Astrocyte of the cerebellum (primary cell): ENCODE measurements around the gene GALNTL6.

Source experiments
- DNase-seq: peaks from one replicate; pipeline ENCODE4 v3.0.0-alpha.2; 2011; ENCODE audit warnings: low read depth
- H3K4me3 ChIP-seq: 2 replicates; pipeline ENCODE4 v1.5.1; 2011; ENCODE audit warnings: mild to moderate bottlenecking, low read depth, low read length, moderate library complexity
- in situ Hi-C: cut with HindIII; loops from 2 replicates; pipeline ENCODE4 v1.10.0; 2017; ENCODE audit warnings: low sequenced_read_pairs
- TF ChIP-seq, protein P1 (sequence below): IDR thresholded peaks from 2 replicates; pipeline ENCODE4 v1.5.1; 2012; ENCODE audit warnings: low read length, low read depth, moderate library complexity, mild to moderate bottlenecking; ENCODE audit errors: missing control alignments

Gene GALNTL6

DNA sequence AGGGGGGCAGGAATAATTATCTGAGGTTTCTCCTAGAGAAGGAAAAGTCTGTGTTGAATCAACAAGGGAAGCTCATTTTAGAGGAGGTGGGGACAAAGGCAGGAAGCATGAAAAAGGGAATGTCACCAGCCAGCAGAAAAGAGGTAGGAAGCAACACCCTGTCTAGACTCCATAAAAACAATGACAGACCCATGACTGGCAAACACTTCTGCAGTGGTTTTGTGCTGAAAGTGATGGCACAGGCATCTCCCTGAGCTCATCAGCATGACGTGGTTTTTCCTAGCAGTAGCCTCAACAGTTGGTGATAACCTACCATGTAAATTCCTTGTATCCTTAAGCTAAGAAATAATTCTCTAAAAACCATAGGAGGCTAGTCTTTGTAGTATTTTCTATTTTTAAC lies 1244.7 kb downstream of the GALNTL6 start:
- TF ChIP-seq, protein P1, sequence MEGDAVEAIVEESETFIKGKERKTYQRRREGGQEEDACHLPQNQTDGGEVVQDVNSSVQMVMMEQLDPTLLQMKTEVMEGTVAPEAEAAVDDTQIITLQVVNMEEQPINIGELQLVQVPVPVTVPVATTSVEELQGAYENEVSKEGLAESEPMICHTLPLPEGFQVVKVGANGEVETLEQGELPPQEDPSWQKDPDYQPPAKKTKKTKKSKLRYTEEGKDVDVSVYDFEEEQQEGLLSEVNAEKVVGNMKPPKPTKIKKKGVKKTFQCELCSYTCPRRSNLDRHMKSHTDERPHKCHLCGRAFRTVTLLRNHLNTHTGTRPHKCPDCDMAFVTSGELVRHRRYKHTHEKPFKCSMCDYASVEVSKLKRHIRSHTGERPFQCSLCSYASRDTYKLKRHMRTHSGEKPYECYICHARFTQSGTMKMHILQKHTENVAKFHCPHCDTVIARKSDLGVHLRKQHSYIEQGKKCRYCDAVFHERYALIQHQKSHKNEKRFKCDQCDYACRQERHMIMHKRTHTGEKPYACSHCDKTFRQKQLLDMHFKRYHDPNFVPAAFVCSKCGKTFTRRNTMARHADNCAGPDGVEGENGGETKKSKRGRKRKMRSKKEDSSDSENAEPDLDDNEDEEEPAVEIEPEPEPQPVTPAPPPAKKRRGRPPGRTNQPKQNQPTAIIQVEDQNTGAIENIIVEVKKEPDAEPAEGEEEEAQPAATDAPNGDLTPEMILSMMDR = no peak
- in situ Hi-C loops = no loop called here
- no peak for DNase-seq

DNA sequence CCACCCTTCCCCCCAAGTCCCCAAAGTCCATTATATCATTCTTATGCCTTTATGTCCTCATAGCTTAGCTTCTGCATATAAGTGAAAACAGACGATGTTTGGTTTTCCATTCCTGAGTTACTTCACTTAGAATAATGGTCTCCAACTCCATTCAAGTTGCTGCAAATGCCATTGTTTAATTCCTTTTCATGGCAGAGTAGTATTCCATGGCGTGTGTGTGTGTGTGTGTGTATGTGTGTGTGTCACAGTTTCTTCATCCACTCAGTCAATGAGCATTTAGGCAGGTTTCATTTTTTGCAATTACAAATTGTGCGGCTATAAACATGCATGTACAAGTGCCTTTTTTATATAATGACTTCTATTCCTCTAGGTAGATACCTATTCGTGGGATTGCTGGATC lies 1248.0 kb downstream of the GALNTL6 start:
- in situ Hi-C loops = no loop called here
- DNase-seq = no peak
- TF ChIP-seq, protein P1 = no peak
- H3K4me3 ChIP-seq = no peak overlapping the region

More for the DNA sequence above, 1244.7 kb downstream of the GALNTL6 start:
- no peak overlapping the region for H3K4me3 ChIP-seq

DNA sequence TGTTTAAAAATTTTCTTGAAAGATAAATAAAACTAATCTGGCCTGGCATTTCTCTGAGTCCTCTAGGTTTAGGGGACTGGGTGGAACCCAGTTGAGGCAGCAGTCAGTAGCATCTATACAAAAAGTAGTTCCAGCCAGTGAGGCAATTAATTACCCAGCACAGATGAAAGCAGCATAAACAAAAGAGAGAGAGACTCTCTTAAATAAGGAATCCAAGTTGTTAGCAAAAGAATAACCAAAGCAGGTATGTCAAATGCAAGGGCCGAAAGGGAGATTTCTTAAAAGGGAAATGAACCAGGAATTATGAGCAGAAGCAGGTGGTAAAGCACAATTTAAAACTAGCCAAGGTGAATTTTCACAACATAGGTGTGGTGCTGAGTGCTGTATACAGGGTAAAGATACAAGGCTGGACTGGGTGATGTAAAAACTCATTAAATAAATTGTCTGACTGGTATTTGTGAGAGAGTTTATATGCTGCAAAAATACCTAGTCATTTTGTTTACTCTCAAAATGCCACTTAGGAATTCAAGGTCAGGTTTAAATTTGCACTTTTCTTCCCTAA lies 1260.8 kb downstream of the GALNTL6 start:
- in situ Hi-C loops = no loop called here
- TF ChIP-seq, protein P1 = no peak
- DNase-seq = no peak
- H3K4me3 ChIP-seq = no peak overlapping the region

DNA sequence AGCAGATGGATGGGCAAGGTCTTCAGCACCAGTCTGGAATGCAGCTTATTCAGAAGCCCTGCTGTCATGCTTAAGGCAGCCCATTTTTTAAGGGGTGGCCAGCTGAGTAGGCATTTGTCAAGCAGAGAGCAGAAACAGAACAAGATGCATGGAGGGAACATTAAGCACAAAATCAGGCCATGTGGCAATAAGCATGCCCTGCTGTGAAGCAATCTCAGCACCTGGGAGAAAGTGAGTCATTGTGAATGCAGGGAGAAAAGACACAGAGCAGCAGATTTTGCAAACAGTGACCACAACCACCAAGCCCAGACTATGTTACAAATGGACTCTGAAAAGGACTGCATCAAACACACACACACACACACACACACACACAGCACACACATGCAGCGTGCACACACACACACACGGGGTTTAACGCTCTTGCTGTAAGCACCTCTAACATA lies 1261.3 kb downstream of the GALNTL6 start:
- no peak overlapping the region for H3K4me3 ChIP-seq
- DNase-seq = peak; percentile 93
- TF ChIP-seq, protein P1 = no peak
- in situ Hi-C loops = no loop called here

DNA sequence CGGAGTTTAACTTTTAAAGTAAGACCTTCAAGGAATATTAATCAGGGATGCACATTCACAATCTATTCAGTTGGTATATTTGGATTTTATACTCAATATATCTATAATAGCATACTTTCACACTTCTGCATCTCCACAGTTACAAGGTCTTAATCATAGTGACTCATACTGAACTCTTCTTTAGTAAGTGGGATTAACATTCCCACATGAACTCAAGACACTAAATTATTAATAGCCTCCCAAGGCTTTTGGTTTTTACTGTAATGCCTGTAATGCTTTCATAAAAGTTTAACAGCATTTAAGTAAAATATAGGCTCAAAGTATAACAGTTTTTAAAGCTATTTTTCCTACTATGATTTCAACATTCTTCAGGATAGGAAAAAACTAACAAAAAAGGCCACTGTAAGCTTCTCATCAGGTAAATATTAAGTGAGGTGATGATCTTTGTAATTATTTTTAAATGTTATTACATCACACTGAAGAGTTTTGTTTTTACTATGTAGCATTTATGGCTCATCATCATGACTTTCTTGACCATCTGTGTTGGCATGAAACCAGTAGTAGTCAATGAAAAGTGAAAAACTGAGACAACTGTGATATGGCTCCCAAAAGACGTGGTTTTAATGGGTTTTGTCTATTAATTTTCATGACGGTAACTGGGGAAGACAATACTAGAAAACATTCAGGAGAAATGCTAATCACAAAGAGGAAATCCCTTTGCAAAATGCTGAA lies 1263.9 kb downstream of the GALNTL6 start:
- TF ChIP-seq, protein P1 = no peak
- no peak overlapping the region for H3K4me3 ChIP-seq
- in situ Hi-C loops = no loop called here
- peak; percentile 28 for DNase-seq

DNA sequence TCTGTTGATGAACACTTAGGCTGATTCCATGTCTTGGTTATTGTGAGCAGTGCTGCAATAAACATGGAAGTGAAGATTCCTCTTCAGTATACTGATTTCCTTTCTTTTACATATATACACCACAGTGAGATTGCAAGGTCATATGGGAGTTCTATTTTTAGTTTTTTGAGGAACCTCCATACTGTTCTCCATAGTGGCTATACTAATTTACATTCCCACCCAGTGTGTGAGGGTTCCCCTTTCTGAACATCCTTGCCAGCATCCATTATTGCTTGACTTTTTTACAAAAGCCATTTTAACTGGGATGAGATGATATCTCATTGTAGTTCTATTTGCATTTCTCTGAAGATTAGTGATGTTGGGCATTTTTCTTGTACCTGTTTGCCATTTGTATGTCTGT lies 1274.9 kb downstream of the GALNTL6 start:
- TF ChIP-seq, protein P1 = no peak
- in situ Hi-C loops = no loop called here
- no peak overlapping the region for H3K4me3 ChIP-seq
- no peak for DNase-seq
